ENCODE results near the gene LBX1. TPM values are rescaled to one million over a fixed set of nuclear protein-coding genes. Genes with fewer than 3 reads are reported as not detected.
A peak's percentile ranks its signal among the peaks of the same experiment; 100 is the strongest.

LBX1 gene
- not detected for total RNA-seq
- long read RNA-seq, result 0 reads

GRCh38 chr10:101229266-101230182 is at the start of gene LBX1:
Gene LBX1, minus strand, starts transcription at chr10:101229463. Its CDS starts 648 bp downstream, at chr10:101228815.
- TF ChIP-seq CTCF (IDR thresholded peaks at IDR 0.05), result no peak
- Histone ChIP-seq H3K27ac (no peak within 1 kb of the TSS), H3K9me3 (no peaks in the 10 kb centered on the region), H3K27me3 (peaks cover 99% of the 10 kb centered on the region), H3K36me3 (no peaks in the 10 kb centered on the region), H3K4me1 (peaks cover 35% of the 10 kb centered on the region), H3K4me3 (peak within 1 kb of the TSS; percentile 31)
- DNase-seq, result no peak
- no peak for ATAC-seq
- intact Hi-C loops (cut with DNase I), result no loop called here

GRCh38 chr10:101273741-101274140 is 44.5 kb upstream of the LBX1 start:
- no peaks in the 10 kb centered on the region for H3K36me3 ChIP-seq
- H3K4me1 ChIP-seq, result no peaks in the 10 kb centered on the region
- H3K27ac ChIP-seq, result no peak overlapping the region
- H3K4me3 ChIP-seq, result no peak overlapping the region
- no peaks in the 10 kb centered on the region for H3K9me3 ChIP-seq
- ATAC-seq, result no peak
- intact Hi-C loops (cut with DNase I), result no loop called here
- H3K27me3 ChIP-seq, result peaks cover 7% of the 10 kb centered on the region
- no peak for DNase-seq
- TF ChIP-seq CTCF (IDR thresholded peaks at IDR 0.05), result no peak

GRCh38 chr10:101273330-101273729 is 44.1 kb upstream of the LBX1 start:
- DNase-seq (no peak), ATAC-seq (no peak)
- H3K36me3 ChIP-seq, result no peaks in the 10 kb centered on the region
- no peak overlapping the region for H3K27ac ChIP-seq
- TF ChIP-seq CTCF (IDR thresholded peaks at IDR 0.05), result no peak
- no peak overlapping the region for H3K4me3 ChIP-seq
- no peaks in the 10 kb centered on the region for H3K4me1 ChIP-seq
- intact Hi-C loops (cut with DNase I), result no loop called here
- no peaks in the 10 kb centered on the region for H3K9me3 ChIP-seq
- peaks cover 9% of the 10 kb centered on the region for H3K27me3 ChIP-seq

GRCh38 chr10:101272229-101272868 is 43.1 kb upstream of the LBX1 start:
- Histone ChIP-seq H3K9me3 (no peaks in the 10 kb centered on the region), H3K4me1 (no peaks in the 10 kb centered on the region), H3K27ac (no peak overlapping the region), H3K36me3 (no peaks in the 10 kb centered on the region), H3K4me3 (no peak overlapping the region), H3K27me3 (peaks cover 9% of the 10 kb centered on the region)
- ATAC-seq (peak; percentile 92), DNase-seq (peak; percentile 73)
- intact Hi-C loops (cut with DNase I), result no loop called here
- peak; percentile 75 for TF ChIP-seq CTCF (IDR thresholded peaks at IDR 0.05)

GRCh38 chr10:101270763-101271162 is 41.5 kb upstream of the LBX1 start:
- intact Hi-C loops (cut with DNase I), result no loop called here
- Histone ChIP-seq H3K4me3 (no peak overlapping the region), H3K27ac (no peak overlapping the region), H3K27me3 (peaks cover 9% of the 10 kb centered on the region), H3K9me3 (no peaks in the 10 kb centered on the region), H3K36me3 (no peaks in the 10 kb centered on the region), H3K4me1 (no peaks in the 10 kb centered on the region)
- TF ChIP-seq CTCF (IDR thresholded peaks at IDR 0.05), result no peak
- no peak for ATAC-seq
- no peak for DNase-seq

Measured in upper lobe of right lung (tissue), 1 donor.